ENCODE data around the gene FJX1. TPM values are rescaled to one million over a fixed set of nuclear protein-coding genes. Genes with fewer than 3 reads are reported as not detected.
"Not testable (repeated sequence)": the region's sequence is repeated elsewhere in the genome, so short reads cannot be mapped to it uniquely, and the experiment has no call there.

The FJX1 gene
- total RNA-seq, 1 donor from 2014 or later = 73.2 TPM

DNA sequence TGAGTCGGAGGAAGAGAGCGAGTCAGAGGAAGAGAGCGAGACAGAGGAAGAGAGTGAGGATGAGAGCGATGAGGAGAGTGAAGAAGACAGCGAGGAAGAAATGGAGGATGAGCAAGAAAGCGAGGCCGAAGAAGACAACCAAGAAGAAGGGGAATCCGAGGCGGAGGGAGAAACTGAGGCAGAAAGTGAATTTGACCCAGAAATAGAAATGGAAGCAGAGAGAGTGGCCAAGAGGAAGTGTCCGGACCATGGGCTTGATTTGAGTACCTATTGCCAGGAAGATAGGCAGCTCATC is 45.1 kb downstream of the FJX1 start:
- DNase-seq (ENCODE audit: extremely low read depth, low read depth, low spot score) = no peak

DNA sequence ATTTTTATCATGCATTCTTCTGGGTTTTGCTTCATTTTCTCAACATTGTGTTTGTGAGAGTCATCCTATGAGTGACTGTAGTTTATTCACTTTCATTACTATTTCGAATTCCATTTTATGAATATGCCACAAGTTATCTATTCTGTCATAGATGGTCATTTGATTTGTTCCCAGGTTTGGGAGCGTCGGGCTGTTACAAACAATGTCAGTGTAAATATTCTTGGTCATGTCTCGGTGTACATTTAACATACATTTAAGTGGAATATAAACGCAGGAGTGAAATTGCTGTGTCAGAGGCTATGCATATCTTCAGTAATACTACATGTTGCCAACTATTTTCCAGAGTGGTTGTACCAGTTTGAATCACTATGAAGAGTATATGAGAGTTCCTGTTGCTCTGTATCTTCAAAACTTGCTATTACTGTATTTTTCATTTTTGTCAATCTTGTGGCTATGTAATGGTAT is 46.7 kb downstream of the FJX1 start:
- DNase-seq (ENCODE audit: extremely low read depth, low read depth, low spot score) = no peak

GRCh38 chr11:35667257-35667656 is 49.0 kb downstream of the FJX1 start:
- DNase-seq (ENCODE audit: extremely low read depth, low read depth, low spot score) = no peak

GRCh38 chr11:35668350-35668749 is 50.1 kb downstream of the FJX1 start:
- DNase-seq (ENCODE audit: extremely low read depth, low read depth, low spot score) = not testable (repeated sequence)

Other genes starting within 250 kb of the FJX1 start
- gene SLC1A2, start 198.9 kb upstream of the FJX1 start, total RNA-seq = not detected in 2 replicates
- 0.18 TPM in 1 of 2 replicates, not detected in the other for gene PAMR1, start 92.8 kb upstream of the FJX1 start, total RNA-seq
- gene TRIM44, start 44.3 kb downstream of the FJX1 start, total RNA-seq = 36.2 and 40.9 TPM in 2 replicates

Measured in glomerular endothelial cell (primary cell).